ENCODE measurements around the gene TMEM30A.

Gene TMEM30A

GRCh38 chr6:75291744-75292143, 7.2 kb upstream of the TMEM30A start:
- DNase-seq (ENCODE audit: low spot score) = no peak

GRCh38 chr6:75291331-75291730, 6.7 kb upstream of the TMEM30A start:
- peak; percentile 15 for DNase-seq (ENCODE audit: low spot score)

- DNase-seq (ENCODE audit: low spot score) = peak; percentile 91
These were observed 5.7 kb upstream of the TMEM30A start for GRCh38 chr6:75290136-75290945.

DNA sequence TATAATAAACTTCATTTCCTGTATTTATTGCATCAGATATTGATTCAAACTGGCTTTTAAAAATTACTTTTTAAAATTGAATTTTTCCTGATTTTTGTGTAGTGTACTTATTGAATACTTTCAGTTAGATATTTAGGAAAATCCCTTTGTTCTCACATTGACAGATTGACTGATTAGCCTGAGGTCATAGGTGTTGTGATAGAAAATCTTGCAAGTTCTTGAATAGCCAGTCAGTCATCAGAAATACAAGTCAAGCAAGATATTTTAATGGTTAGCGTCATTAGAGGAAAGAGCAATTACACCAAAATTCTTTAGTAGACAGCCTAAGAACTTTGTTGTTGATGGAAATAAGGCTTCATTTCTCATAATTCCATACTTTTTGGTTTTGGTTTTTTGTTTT, 3.4 kb upstream of the TMEM30A start:
- no peak for DNase-seq (ENCODE audit: low spot score)

DNA sequence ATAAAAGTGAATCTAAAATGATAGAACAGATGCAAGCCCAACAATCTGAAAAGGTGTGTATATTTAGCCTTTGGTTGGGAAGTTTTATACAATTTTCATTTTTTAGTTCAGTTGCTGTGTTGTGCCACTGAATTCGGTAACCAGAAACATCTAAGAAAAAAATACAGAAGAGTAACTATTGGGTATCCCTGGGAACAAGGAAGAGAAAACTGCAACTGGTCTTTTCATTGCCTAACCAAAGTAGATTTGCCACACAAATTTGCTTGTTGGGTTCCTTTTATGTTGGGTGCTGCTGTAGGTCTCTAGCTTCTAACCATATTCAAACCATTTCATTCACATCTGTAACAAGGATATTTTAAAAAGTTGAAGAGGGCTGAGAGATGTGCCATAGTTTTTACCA, 2.8 kb upstream of the TMEM30A start:
- DNase-seq (ENCODE audit: low spot score) = no peak

GRCh38 chr6:75286955-75287354, 2.4 kb upstream of the TMEM30A start:
- no peak for DNase-seq (ENCODE audit: low spot score)

- no peak for DNase-seq (ENCODE audit: low spot score)
These were observed 669 bp upstream of the TMEM30A start for GRCh38 chr6:75285283-75285639.

GRCh38 chr6:75283907-75284631, 523 bp downstream of the TMEM30A start:
- DNase-seq (ENCODE audit: low spot score) = no peak

DNA sequence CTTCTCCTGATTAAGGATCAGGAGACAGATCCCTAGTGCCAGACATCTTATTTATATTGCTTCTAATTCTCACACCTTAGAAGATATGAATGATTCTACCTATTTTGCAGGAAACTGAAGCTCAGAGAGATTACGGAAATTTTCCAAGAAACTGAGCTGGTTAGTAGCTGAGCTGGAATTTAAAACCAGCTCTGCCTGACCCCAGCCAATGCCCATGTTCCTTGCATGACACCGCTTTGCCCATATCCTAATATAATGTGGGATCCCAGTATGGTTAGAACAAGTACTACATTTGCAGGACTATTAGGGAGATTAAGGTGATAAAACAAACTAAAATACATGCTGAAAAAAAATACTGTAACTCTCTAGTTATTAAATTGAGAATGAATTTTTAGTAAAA, 1.9 kb downstream of the TMEM30A start:
- DNase-seq (ENCODE audit: low spot score) = no peak

DNA sequence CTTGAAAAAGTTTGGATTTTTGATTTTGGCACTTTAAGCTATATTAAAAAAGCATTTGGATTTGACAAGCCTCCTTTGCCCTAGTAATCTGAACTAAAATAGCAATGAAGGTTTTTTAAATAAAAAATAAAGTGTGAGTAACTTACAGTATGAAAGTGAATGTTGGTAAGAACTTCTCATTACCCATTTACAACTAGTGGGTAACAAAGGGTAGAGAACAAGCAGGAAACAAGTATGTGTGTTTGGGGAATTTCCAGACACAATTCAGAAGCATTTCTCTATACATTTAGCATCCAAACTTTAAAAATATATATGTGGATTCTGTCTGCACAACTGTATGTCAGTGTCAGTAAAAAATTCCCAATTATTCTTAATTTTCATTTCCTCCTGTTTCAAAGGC, 2.9 kb downstream of the TMEM30A start:
- DNase-seq (ENCODE audit: low spot score) = no peak

- DNase-seq (ENCODE audit: low spot score) = no peak
These were observed 4.3 kb downstream of the TMEM30A start for GRCh38 chr6:75280131-75280855.

DNA sequence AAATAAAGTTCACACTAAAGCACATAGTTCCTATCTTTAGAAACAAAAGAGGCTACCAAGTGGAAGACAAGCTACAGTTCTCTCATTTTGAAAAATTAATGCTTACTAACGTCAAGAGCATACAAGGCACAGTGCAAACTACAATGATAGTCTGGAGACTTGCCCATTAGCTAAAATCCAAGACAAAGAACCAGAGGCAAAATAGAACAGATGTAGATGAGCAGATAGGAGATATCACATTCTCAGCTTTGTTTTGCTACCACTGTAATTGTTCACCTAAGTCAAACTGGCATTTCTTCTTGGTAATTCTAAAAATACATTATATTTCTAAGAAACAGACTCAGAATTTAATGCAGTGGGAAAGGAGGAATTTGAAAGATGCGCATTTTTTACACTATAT, 5.2 kb downstream of the TMEM30A start:
- DNase-seq (ENCODE audit: low spot score) = no peak

DNA sequence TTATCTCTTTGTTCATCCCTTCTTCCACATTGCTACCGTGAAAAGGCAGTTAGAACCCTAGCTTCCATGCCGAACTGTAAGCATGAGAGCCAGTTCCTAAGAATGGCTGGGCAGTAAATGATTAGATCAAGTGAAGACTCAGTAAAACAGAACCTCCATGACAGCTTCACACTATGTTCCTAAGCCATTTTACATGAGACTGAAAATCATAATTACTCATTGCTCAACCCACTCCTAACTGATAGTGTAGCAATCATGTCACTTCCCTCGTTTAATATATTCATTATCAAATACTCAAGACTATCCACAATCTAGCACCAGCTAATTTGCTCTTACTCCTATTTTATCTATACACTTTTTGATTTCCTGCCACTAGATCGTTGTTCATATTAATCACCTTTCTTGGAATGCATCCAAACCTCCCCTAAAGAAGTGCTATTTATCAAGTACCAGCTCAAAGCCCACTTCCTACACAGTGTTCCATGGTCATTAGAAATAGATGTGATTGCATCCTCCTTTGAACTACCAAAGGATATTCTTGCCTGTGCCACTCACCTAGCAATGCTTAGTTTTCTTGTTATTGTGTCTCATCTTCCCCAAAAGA, 6.0 kb downstream of the TMEM30A start:
- DNase-seq (ENCODE audit: low spot score) = no peak

GRCh38 chr6:75275067-75275466, 9.5 kb downstream of the TMEM30A start:
- no peak for DNase-seq (ENCODE audit: low spot score)

DNA sequence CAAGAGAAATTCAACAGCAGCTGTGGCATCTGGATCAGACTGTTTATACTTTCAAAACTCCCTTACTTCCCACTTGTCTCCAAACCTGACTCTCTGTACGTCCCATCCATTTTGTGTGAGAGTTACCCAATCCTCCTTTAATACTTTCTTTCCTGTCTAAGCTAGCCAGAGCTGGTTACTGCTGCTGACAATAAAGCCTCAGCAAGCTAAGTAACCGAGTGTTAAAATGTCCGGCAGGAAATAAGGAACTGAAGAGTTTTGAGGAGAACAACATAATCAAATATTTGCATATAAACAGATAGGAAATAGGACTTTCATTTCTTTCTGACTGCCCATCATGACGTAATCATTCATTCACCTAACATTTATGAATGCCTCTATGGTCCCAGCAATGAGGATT, 11.6 kb downstream of the TMEM30A start:
- no peak for DNase-seq (ENCODE audit: low spot score)

- DNase-seq (ENCODE audit: low spot score) = no peak
These were observed 12.3 kb downstream of the TMEM30A start for GRCh38 chr6:75272145-75272840.

- no peak for DNase-seq (ENCODE audit: low spot score)
These were observed 15.6 kb downstream of the TMEM30A start for GRCh38 chr6:75268988-75269354.

GRCh38 chr6:75268121-75268987, 16.2 kb downstream of the TMEM30A start:
- DNase-seq (ENCODE audit: low spot score) = no peak

- no peak for DNase-seq (ENCODE audit: low spot score)
These were observed 17.1 kb downstream of the TMEM30A start for GRCh38 chr6:75267461-75267860.

DNA sequence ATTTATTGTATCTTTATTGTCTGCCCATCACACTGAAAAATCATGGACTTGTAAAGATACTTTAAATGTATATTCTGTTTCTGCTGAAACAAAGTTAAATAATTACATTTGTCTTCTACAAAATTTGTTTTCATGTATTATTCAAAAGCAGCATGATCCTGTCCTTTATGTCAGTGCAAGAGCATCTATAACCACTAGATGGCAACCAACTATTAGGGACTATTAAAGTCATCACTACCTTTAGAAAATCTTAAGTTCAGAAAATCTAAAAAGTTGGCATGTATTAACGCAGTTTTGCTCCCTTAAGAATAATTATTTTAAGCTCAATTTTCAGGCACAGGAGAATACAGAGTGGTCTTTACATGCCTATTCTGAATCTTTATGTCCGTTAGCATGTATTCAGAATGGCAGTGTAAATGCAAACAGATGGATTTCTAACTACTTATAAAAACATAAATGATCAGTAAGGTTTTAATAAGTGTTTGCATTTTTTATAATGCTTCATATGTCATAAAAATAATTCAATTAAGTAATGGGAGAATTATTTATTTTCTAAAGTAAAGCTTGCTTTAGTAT, 17.8 kb downstream of the TMEM30A start:
- DNase-seq (ENCODE audit: low spot score) = peak; percentile 48

DNA sequence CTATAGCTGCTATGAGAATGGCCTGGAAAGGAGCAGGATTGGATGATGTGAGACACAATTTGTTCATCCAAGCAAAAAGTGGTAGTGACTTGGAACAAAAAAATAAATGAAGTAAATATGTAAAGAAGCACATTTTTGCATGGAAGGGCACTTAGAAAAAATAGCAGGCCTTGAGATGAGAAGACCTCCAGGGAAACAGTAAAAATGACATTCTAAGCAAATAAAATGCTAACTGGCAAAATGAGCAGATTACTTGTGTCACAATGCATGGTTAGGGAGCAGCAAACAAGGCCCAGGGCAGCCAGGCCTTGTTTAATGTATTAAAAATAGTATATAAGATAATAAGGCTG, 21.2 kb downstream of the TMEM30A start:
- no peak for DNase-seq (ENCODE audit: low spot score)
